ENCODE results near the gene TCF7L2.

The TCF7L2 gene

GRCh38 chr10:113128450-113129070 lies 178.5 kb downstream of the TCF7L2 start:
- DNase-seq = no peak

GRCh38 chr10:113129117-113129516 lies 179.1 kb downstream of the TCF7L2 start:
- no peak for DNase-seq

GRCh38 chr10:113130014-113130641 lies 180.1 kb downstream of the TCF7L2 start:
- DNase-seq = no peak

GRCh38 chr10:113131613-113132261 lies 181.7 kb downstream of the TCF7L2 start:
- peak; percentile 11 for DNase-seq

GRCh38 chr10:113132591-113133121 lies 182.6 kb downstream of the TCF7L2 start:
- DNase-seq = no peak

GRCh38 chr10:113133497-113134115 lies 183.6 kb downstream of the TCF7L2 start:
- no peak for DNase-seq

GRCh38 chr10:113135025-113135424 lies 185.0 kb downstream of the TCF7L2 start:
- DNase-seq = no peak

GRCh38 chr10:113137941-113138685 lies 188.1 kb downstream of the TCF7L2 start:
- no peak for DNase-seq

- no peak for DNase-seq
Observed at GRCh38 chr10:113138937-113139585, 189.0 kb downstream of the TCF7L2 start.

- DNase-seq = no peak
Observed at GRCh38 chr10:113139699-113140098, 189.7 kb downstream of the TCF7L2 start.

- no peak for DNase-seq
Observed at GRCh38 chr10:113140143-113141011, 190.3 kb downstream of the TCF7L2 start.

- DNase-seq = no peak
Observed at GRCh38 chr10:113142601-113143362, 192.7 kb downstream of the TCF7L2 start.

- DNase-seq = no peak
Observed at GRCh38 chr10:113144576-113144975, 194.5 kb downstream of the TCF7L2 start.

- no peak for DNase-seq
Observed at GRCh38 chr10:113148071-113148825, 198.2 kb downstream of the TCF7L2 start.

- no peak for DNase-seq
Observed at GRCh38 chr10:113148901-113149300, 198.9 kb downstream of the TCF7L2 start.

- DNase-seq = no peak
Observed at GRCh38 chr10:113149626-113150025, 199.6 kb downstream of the TCF7L2 start.

GRCh38 chr10:113151190-113151666 lies 201.2 kb downstream of the TCF7L2 start:
- no peak for DNase-seq

- no peak for DNase-seq
Observed at GRCh38 chr10:113153493-113154102, 203.6 kb downstream of the TCF7L2 start.

- no peak for DNase-seq
Observed at GRCh38 chr10:113157441-113157840, 207.4 kb downstream of the TCF7L2 start.
